Left colon (tissue), 2 donors: ENCODE results near the gene JUP. TPM values are rescaled to one million over a fixed set of nuclear protein-coding genes. Genes with fewer than 3 reads are reported as not detected.
A peak's percentile ranks its signal among the peaks of the same experiment; 100 is the strongest.

Experiments used
- ATAC-seq: fragments of 200-7000 bp; cut with Tn5 transposase; one replicate; pipeline ENCODE4 v1.9.1; 2020; ENCODE audit warnings: mild to moderate bottlenecking, moderate library complexity
- DNase-seq, 2 donors: peaks; one replicate each; pipeline ENCODE4 v3.0.0-alpha.2; 2020
- intact Hi-C, 2 donors: fragments of 100-400 bp; cut with DNase I in 1 of 2; cut with micrococcal nuclease in 1 of 2; formaldehyde crosslinking; loops; one replicate each; pipeline versions ENCODE4 v1.11.2 to v1.14.0; 2022; cut with DNase I, micrococcal nuclease
- total RNA-seq, 2 donors: library from RNA; stranded (reverse); fragmentation: NEBNext Ultra II Directional; extraction: Animal tissue kit (Norgen Biotek cat#: 25700); gene quantifications; one replicate each; pipeline ENCODE4 v1.2.1, GENCODE V29; 2021
- donor health status: DM: no; HTN: no; CAD: no.
- donor health status: DM: yes; HTN: yes; CAD: no.

The JUP gene
- total RNA-seq, 2 donors from 2014 or later = 343 to 345 TPM

GRCh38 chr17:41811549-41812380 is 25.3 kb upstream of the JUP start, which contains the start of gene P3H4:
TSS of gene P3H4 (minus strand) at chr17:41811949. CDS start at chr17:41811915, 34 bp downstream.
- ATAC-seq = peak; percentile 81
- DNase-seq = peak; percentile 66 to 88
- intact Hi-C loops = no loop called here

DNA sequence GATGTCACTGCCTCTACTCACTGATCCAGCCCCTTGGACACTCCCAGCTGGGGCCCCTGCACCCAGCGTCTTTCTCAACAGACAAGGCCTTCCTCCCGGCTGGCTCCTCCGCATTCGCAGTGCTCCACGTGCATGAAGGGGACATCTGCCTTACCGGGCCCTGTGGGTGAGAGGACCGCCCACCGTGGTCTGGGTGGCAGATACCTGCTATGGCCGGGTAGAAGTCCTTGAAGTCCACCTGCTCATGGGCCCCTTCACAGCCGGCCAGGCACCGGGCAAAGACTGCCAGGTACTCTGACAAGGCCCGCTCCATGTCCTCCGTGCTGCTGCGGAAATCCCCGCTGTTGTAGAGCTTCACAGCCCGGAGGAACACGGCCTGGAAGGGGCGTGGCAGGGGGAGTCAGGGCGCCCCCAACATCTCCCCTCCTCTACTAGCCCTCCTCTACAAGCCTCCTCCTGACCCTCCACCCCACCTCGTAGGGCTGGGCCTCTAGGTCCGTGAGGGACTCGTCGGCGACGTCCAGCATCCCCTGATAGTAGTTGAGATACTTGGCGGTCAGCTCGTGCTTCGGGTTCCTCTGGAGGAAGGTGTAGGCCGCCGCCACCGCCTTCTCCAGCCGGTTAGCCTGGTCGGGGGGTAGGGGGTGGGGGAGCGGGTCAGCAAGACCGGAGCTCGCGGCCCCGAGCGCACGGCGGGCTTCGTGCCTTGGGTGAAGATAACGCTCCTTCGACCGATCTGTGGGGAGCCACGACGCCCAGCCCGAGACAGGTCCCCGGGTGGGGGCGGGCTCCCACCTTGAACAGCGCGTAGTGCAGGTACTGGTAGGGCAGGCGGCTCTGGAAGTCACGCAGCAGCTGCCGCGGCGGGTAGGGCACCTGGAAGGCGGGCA is 24.4 kb upstream of the JUP start:
- no peak for DNase-seq
- intact Hi-C loops = no loop called here
- ATAC-seq = peak; percentile 23

DNA sequence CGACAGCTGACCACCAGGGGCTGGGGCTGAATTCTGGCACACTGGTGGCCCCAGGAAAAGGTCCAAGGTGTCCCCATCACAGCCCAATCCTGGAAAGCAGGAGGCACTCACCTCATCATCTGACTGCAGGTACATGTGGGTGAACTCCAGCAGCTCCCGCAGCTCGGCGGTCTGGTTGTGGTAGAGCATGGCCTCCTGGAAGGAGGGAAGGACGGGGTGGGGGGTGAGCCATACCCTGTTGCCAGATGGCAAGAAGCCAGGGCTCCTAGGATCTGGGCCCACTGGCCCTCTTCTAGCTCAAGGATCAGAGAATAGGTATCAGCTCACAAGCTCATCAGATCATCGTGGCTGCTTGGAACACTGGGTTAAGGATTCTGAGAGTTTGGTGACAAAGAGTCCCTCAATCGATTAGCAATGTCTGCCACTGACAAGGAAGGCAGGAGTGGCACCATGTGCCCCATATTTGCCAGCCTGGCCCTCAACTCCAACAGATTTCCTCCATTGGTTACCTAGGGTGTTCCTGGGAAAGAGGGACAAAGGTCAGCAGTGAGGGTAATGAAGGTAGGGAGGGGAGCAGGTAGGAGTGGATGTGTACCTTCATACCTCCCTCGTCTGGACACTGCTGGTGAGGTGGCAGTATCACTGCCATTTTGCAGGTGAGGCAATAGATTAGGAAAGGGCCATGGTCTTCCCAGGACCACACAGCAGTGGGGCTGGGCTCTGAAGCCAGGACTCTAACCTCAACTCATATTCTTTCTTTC is 20.4 kb upstream of the JUP start:
- ATAC-seq (peak; percentile 85), DNase-seq (peak; percentile 49 to 77)
- intact Hi-C loops = loop anchor here in 1 of 2 donors (10.0 kb wide), 1 partner anchor 72 kb away; the partner anchor contains the start of gene HAP1

- no peak for DNase-seq
- no peak for ATAC-seq
- intact Hi-C loops = loop anchor here in 1 of 2 donors (10.0 kb wide), 1 partner anchor 69 kb away; the partner anchor contains the start of gene HAP1
Measured at GRCh38 chr17:41803049-41804020, 16.8 kb upstream of the JUP start.

GRCh38 chr17:41801374-41802271 is 15.1 kb upstream of the JUP start:
- peak; percentile 71 to 92 for DNase-seq
- intact Hi-C loops = loop anchor here (2.0 to 10.0 kb wide), 2 partner anchors 63 to 67 kb away; partner anchors contain the start of gene HAP1 (in 1 of the 2)
- ATAC-seq = peak; percentile 64

GRCh38 chr17:41800601-41801373 is 14.3 kb upstream of the JUP start:
- DNase-seq (peak; percentile 88 to 94), ATAC-seq (peak; percentile 89)
- intact Hi-C loops = loop anchor here (2.0 to 10.0 kb wide), 2 partner anchors 62 to 66 kb away; partner anchors contain the start of gene HAP1 (in 1 of the 2)

DNA sequence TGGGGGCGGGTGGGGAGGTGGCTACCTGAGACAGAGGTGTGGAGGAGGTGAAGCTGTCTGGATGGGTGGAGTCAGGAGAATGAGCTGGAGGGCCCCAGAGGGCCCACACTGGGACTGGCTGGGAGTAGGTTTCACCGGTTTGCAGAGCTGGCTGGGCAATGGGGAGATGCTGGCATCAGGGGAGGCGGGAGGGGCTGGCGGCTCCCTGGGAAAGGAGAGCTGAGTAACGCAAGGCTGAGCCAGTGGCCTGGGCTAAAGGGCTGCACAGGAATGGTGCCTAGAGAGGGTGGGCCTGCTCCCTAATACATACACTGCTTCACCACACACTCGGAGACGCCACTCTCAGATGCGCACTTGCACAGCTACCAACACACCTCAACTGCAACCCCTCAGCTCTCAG is 12.9 kb upstream of the JUP start:
- DNase-seq (no peak), ATAC-seq (no peak)
- intact Hi-C loops = no loop called here

DNA sequence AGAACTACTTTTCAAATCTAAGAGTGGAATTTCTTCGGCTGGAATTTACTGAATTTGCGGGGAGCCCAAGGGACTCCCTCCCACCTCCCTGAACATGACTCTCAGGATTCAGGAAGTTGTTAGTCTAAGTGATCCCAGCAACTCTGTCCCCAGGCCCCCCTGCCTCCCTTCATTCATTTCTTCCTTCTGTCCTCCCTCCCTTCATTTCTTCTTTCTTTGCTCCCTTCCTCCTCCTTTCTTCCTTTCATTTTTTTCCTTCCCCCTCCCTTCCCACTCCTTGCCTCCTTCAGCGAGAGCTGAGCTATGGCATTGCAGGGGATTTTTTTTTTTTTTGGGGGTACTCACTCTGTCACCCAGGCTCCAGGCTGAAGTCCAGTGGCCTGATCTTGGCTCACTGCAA is 10.9 kb upstream of the JUP start:
- DNase-seq (no peak), ATAC-seq (no peak)
- intact Hi-C loops = no loop called here

DNA sequence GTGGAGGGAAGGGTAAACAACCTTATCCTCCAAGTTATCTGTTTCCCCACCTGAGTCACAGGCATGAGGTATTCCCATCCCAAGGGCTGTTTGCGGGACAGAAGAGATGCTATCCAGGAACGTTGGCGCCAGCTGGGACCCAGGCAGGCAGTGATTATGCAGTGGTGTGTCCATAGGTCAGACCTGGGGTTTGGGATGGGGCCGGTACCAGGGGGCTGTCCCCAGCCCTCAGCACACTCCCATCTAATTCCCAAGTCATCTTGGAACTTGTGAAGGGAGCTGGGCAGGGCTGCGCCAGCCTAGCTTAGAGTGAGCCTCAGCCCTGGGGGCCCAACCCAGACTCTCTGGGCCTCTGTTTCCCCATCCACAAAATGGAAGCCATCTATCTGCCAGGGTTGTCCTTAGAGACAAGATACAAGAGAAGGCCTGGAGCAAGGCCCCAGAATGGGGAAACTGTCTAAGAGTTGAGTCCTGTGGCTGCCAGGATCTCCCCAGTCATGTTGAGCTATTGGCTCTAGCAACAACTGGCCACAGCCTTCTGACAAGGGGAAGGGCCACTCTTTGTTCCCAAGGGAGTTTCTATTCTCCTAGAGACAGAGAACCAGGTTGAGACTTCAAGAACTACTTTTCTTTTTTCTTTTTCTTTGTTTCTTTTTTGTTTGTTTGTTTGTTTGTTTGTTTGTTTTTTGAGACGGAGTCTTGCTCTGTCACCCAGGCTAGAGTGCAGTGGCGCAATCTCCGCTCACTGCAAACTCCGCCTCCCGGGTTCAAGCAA is 9.8 kb upstream of the JUP start:
- no peak for ATAC-seq
- DNase-seq = no peak
- intact Hi-C loops = no loop called here

GRCh38 chr17:41794540-41794975 is 8.0 kb upstream of the JUP start:
- intact Hi-C loops = no loop called here
- DNase-seq = no peak
- no peak for ATAC-seq

DNA sequence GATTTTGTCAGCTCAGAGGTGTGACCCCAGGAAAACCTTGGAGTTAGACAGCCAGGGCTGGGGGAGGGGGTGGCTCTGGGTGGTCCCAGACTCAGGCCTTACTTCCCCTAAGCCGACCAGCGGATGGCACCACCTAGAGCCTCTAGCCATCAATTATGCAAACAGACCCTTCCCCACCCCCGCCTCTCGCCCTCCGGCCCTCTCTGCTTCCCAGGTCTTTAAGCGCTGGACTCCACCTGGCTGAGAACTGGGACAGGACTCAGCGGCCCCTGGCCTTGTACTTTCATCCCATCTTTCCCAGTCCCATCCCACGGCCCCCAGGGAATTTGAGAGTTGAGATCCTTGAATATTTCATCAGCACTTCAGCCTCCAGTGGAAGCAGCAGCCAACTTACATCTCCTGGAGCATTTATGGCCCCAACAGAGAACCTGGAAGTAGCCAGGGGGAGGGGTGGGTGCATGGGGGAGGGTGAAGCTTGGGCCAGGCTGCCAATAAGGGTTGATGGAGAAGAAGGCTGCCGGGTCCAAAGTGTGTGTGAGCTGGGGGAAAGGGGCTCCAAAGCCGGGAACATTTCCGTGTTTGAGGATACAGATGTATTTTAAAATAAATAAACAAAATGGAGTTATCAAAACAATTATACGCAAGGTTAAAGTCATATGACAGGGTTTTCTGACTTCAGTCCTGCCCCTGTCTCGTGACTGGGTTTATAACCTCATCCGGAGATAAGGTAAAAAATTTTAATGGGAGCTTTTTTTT is 7.5 kb upstream of the JUP start:
- ATAC-seq = peak; percentile 49
- intact Hi-C loops = no loop called here
- peak; percentile 51 to 68 for DNase-seq

DNA sequence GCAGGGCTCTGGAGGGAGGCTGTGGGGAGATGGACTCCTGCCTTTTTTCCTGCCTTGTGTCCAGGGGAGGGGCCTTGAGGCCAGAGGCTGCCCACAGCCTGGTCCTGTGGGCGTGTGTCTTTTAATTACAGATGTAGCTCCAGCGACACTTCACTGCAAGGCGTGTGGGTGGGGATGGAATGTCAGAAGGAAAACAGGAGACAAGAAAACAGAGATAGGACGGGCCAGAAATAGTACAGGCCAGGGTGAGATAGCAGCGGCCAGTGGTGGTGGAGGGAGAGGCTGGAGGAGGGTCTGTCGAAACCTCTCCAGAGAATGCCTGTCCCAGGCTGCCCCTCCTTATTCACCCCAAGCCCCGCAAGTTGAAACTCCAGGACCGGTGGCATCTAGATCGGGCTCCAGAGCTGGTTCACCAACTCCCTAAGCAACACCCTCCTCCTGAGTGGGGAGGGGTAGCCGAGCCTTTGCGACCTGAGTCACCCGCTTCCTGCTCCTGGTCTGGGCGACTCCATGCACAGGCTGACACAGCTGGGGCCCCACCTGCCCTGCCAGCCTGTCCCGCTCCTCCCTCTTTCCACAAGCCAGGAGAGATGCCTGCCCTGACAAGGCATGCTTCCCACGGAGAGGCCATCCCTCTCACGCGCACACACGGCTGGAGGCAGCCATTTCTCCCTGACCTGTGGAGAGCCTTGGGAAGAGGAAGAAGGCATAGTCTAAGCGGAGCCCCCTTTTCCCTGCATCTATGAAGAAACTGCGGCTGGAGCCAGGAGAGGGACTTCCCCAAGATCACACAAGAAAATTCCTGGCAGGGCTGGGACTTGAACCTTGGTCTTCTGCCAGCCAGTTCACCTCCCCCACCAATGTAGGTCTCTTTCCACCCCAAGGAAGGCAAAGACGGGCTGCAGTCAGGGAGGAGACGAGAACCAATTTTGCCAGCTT is 6.6 kb upstream of the JUP start:
- intact Hi-C loops = no loop called here
- DNase-seq (peak; percentile 66 to 86), ATAC-seq (peak; percentile 83)

GRCh38 chr17:41787021-41787418 is 509 bp upstream of the JUP start:
- ATAC-seq (no peak), DNase-seq (no peak)
- intact Hi-C loops = no loop called here
